Measurements from ENCODE around the gene LGI4.

Gene LGI4

DNA sequence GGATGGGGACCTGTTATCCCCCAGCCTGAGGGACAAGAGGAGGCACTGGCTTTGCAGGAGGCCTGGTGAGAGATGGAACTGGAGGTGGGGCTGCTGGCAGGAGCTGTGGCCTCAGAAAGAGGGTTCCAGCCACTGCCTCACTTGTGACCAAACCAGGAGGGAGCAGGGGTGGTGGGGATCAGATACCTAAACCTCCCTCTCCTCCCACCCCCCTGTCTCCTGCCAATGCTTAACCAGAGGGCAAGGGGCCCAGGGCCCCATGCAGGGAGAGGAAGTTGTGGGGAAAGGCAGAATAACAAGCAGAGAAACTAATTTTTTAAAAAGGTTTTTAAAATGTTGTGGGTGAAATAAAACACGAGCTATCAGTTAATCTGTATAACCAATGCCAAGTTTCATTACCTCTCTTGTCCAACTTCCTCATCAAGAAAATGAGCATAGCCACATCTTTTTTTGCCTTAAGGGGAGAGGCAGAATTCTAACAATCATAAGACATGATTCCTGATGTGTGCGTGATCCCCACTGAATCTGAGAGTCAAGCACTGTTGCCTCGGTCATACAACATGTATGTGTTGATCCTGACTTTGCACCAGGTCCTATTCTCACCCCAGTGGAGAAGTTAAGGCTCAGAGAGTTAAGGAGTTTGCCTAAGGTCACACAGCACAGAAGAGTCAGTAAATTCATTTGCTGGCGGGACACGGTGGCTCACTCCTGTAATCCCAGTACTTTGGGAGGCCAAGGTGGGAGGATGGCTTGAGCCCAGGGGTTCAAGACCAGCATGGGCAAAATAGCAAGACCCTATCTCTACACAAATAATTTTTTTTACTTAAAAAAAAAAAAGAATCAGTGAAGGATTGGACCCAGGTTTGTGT lies 32.6 kb upstream of the LGI4 start:
- Histone ChIP-seq H3K79me2 (ENCODE audit: insufficient read depth, low read length) (peaks cover 7% of the 10 kb centered on the region; the same call in 1 of the 2 replicates), H3K27me3 (ENCODE audit: insufficient read depth, low read length, poor library complexity, severe bottlenecking) (no peaks in the 10 kb centered on the region), H3K9me3 (ENCODE audit: insufficient read depth, low read depth, low read length) (peaks cover 7% of the 10 kb centered on the region; the same call in 1 of the 2 replicates), H4K20me1 (ENCODE audit: insufficient read depth, low read length, poor library complexity, severe bottlenecking) (no peaks in the 10 kb centered on the region), H3K4me3 (ENCODE audit: low read length, poor library complexity, severe bottlenecking) (peak overlapping the region; percentile 34), H3K9me2 (replicated peaks; ENCODE audit: low read depth, low read length) (no peaks in the 10 kb centered on the region), H3K36me3 (ENCODE audit: insufficient read depth, low read length) (peaks cover 55% of the 10 kb centered on the region), H3K4me2 (ENCODE audit: low read depth, low read length, poor library complexity, severe bottlenecking) (peak overlapping the region; percentile 56), H3K9ac (ENCODE audit: low read depth, low read length, poor library complexity, severe bottlenecking) (peak overlapping the region; percentile 51), H3F3A (ENCODE audit: low read depth) (peaks cover 9% of the 10 kb centered on the region; the same call in 1 of the 2 replicates), H2AFZ (ENCODE audit: low read length) (no peak overlapping the region), H3K4me1 (ENCODE audit: insufficient read depth, low read length, poor library complexity, severe bottlenecking) (peaks cover 35% of the 10 kb centered on the region)
- no peak for TF ChIP-seq EZH2phosphoT487 (IDR thresholded peaks at IDR 0.05; ENCODE audit: borderline replicate concordance)
- TF ChIP-seq, protein P1, sequence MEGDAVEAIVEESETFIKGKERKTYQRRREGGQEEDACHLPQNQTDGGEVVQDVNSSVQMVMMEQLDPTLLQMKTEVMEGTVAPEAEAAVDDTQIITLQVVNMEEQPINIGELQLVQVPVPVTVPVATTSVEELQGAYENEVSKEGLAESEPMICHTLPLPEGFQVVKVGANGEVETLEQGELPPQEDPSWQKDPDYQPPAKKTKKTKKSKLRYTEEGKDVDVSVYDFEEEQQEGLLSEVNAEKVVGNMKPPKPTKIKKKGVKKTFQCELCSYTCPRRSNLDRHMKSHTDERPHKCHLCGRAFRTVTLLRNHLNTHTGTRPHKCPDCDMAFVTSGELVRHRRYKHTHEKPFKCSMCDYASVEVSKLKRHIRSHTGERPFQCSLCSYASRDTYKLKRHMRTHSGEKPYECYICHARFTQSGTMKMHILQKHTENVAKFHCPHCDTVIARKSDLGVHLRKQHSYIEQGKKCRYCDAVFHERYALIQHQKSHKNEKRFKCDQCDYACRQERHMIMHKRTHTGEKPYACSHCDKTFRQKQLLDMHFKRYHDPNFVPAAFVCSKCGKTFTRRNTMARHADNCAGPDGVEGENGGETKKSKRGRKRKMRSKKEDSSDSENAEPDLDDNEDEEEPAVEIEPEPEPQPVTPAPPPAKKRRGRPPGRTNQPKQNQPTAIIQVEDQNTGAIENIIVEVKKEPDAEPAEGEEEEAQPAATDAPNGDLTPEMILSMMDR (conservative IDR thresholded peaks at IDR 0.05; ENCODE audit: low read length) = no peak

DNA sequence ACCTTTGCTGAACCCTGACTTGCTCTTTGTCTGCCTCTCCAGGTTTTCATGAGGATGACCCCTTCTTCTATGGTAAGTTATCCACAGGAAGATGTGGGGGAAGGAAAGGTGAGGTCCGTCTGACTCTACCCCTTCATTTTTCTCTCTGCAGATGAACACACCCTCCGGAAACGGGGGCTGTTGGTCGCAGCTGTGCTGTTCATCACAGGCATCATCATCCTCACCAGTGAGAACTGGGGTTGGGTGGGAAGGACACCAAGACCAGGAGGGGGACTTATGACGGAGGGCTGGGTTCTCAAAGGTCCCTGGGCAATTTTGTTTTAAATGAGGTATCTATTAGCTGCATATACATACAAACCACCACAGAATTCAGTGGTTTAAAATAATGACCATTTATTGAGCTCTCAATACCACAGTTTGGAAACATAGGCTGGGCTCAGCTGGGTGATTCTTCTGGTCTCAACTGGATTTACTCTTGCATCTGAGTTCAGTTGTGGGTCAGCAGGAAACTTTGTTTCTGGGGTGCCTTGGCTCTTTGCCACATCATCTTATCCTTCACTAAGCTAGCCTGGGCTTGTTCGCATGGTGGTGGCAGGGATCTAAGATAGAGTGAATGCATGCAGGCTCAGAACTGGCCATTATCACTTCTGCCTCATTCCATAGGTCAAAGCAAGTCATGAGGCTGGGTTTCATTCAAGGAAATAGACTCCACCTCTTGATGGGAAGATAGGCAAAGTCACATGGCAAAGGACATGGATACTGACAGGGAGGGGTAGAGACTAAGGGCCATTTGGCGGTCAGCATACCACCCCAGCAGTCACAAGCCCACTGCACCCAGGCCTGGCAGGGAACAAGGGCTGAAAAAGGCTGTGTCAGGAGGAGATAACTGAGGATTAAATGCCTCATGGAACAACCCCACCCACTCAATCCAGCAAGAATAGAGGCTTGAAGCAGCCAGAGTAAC lies 31.5 kb upstream of the LGI4 start:
- H3K4me3 ChIP-seq (ENCODE audit: low read length, poor library complexity, severe bottlenecking) = peak overlapping the region; percentile 34
- peaks cover 8% of the 10 kb centered on the region; the same call in 1 of the 2 replicates for H3K79me2 ChIP-seq (ENCODE audit: insufficient read depth, low read length)
- no peak overlapping the region for H2AFZ ChIP-seq (ENCODE audit: low read length)
- no peaks in the 10 kb centered on the region for H3K27me3 ChIP-seq (ENCODE audit: insufficient read depth, low read length, poor library complexity, severe bottlenecking)
- TF ChIP-seq, protein P1 (conservative IDR thresholded peaks at IDR 0.05; ENCODE audit: low read length) = no peak
- no peak for TF ChIP-seq EZH2phosphoT487 (IDR thresholded peaks at IDR 0.05; ENCODE audit: borderline replicate concordance)
- peaks cover 25% of the 10 kb centered on the region for H3K4me1 ChIP-seq (ENCODE audit: insufficient read depth, low read length, poor library complexity, severe bottlenecking)
- peaks cover 7% of the 10 kb centered on the region; the same call in 1 of the 2 replicates for H3K9me3 ChIP-seq (ENCODE audit: insufficient read depth, low read depth, low read length)
- H3K9me2 ChIP-seq (replicated peaks; ENCODE audit: low read depth, low read length) = no peaks in the 10 kb centered on the region
- peaks cover 64% of the 10 kb centered on the region for H3K36me3 ChIP-seq (ENCODE audit: insufficient read depth, low read length)
- peak overlapping the region; percentile 56 for H3K4me2 ChIP-seq (ENCODE audit: low read depth, low read length, poor library complexity, severe bottlenecking)
- H3F3A ChIP-seq (ENCODE audit: low read depth) = peaks cover 5% of the 10 kb centered on the region; the same call in 1 of the 2 replicates
- H3K9ac ChIP-seq (ENCODE audit: low read depth, low read length, poor library complexity, severe bottlenecking) = peak overlapping the region; percentile 51
- no peaks in the 10 kb centered on the region for H4K20me1 ChIP-seq (ENCODE audit: insufficient read depth, low read length, poor library complexity, severe bottlenecking)

DNA sequence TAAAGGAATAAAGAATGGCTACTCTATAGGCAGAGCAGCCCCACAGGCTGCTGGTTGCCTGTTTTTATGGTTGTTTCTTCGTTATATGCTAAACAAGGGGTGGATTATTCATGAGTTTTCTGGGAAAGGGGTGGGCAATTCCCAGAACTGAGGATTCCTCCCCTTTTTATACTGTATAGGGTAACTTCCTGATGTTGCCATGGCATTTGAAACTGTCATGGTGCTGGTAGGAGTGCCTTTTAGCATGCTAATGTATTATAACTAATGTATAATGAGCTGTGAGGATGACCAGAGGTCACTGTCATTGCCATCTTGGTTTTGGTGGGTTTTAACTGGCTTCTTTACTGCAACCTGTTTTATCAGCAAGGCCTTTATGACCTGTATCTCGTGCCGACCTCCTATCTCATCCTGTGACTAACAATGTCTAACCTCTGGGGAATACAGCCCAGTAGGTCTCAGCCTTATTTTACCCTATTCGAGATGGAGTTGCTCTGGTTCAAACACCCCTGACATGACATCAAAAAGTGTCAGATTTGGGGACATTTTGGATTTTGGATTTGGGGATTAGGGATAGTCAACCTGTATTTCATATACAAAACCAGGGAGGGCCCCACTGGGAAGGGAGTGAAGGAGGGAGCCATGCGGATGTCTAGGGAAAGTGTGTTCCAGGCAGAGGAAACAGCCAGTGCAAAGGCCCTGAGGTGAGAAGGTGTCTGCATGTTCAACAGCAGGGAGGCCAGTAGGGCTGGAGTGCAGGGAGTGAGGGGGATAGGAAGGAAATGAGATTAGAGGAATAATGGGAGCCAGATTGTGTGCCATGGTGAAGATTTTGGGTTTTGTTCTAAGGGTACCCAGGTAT lies 30.6 kb upstream of the LGI4 start:
- no peak overlapping the region for H3K4me3 ChIP-seq (ENCODE audit: low read length, poor library complexity, severe bottlenecking)
- no peak overlapping the region for H3K9ac ChIP-seq (ENCODE audit: low read depth, low read length, poor library complexity, severe bottlenecking)
- H3K27me3 ChIP-seq (ENCODE audit: insufficient read depth, low read length, poor library complexity, severe bottlenecking) = no peaks in the 10 kb centered on the region
- H3K79me2 ChIP-seq (ENCODE audit: insufficient read depth, low read length) = peaks cover 8% of the 10 kb centered on the region; the same call in 1 of the 2 replicates
- H4K20me1 ChIP-seq (ENCODE audit: insufficient read depth, low read length, poor library complexity, severe bottlenecking) = no peaks in the 10 kb centered on the region
- H3K9me2 ChIP-seq (replicated peaks; ENCODE audit: low read depth, low read length) = no peaks in the 10 kb centered on the region
- H3K4me2 ChIP-seq (ENCODE audit: low read depth, low read length, poor library complexity, severe bottlenecking) = no peak overlapping the region
- no peak overlapping the region for H2AFZ ChIP-seq (ENCODE audit: low read length)
- peaks cover 5% of the 10 kb centered on the region; the same call in 1 of the 2 replicates for H3F3A ChIP-seq (ENCODE audit: low read depth)
- peaks cover 7% of the 10 kb centered on the region; the same call in 1 of the 2 replicates for H3K9me3 ChIP-seq (ENCODE audit: insufficient read depth, low read depth, low read length)
- peaks cover 69% of the 10 kb centered on the region for H3K36me3 ChIP-seq (ENCODE audit: insufficient read depth, low read length)
- peaks cover 25% of the 10 kb centered on the region for H3K4me1 ChIP-seq (ENCODE audit: insufficient read depth, low read length, poor library complexity, severe bottlenecking)
- TF ChIP-seq, protein P1 (conservative IDR thresholded peaks at IDR 0.05; ENCODE audit: low read length) = no peak
- TF ChIP-seq EZH2phosphoT487 (IDR thresholded peaks at IDR 0.05; ENCODE audit: borderline replicate concordance) = no peak
